HG03095 (cell line): ENCODE results near the gene LYPD6B.

Experiments used
- ATAC-seq: cut with Tn5 transposase; IDR thresholded peaks from one replicate; pipeline ENCODE4 v1.9.1; 2021; ENCODE audit warnings: moderate library complexity; ENCODE audit not compliant: unreplicated experiment

The LYPD6B gene

GRCh38 chr2:149155196-149155969 lies 116.9 kb downstream of the LYPD6B start:
- no peak for ATAC-seq

- ATAC-seq, result no peak
Measured at GRCh38 chr2:149155988-149156387, 117.5 kb downstream of the LYPD6B start.

- ATAC-seq, result no peak
Measured at GRCh38 chr2:149156971-149157740, 118.7 kb downstream of the LYPD6B start.

GRCh38 chr2:149158957-149159356 lies 120.5 kb downstream of the LYPD6B start:
- ATAC-seq, result no peak

GRCh38 chr2:149160195-149160594 lies 121.7 kb downstream of the LYPD6B start:
- ATAC-seq, result no peak

GRCh38 chr2:149160701-149161217 lies 122.3 kb downstream of the LYPD6B start:
- peak; percentile 98 for ATAC-seq

GRCh38 chr2:149161481-149162225 lies 123.2 kb downstream of the LYPD6B start:
- ATAC-seq, result no peak

- ATAC-seq, result no peak
Measured at GRCh38 chr2:149164296-149164695, 125.8 kb downstream of the LYPD6B start.

GRCh38 chr2:149164827-149165226 lies 126.3 kb downstream of the LYPD6B start:
- no peak for ATAC-seq

GRCh38 chr2:149167001-149167780 lies 128.7 kb downstream of the LYPD6B start:
- ATAC-seq, result no peak

GRCh38 chr2:149167941-149168340 lies 129.4 kb downstream of the LYPD6B start:
- no peak for ATAC-seq

GRCh38 chr2:149169656-149170055 lies 131.2 kb downstream of the LYPD6B start:
- ATAC-seq, result no peak

- ATAC-seq, result no peak
Measured at GRCh38 chr2:149170156-149170555, 131.7 kb downstream of the LYPD6B start.

- no peak for ATAC-seq
Measured at GRCh38 chr2:149170911-149171310, 132.4 kb downstream of the LYPD6B start.

- no peak for ATAC-seq
Measured at GRCh38 chr2:149173220-149173619, 134.7 kb downstream of the LYPD6B start.

- ATAC-seq, result no peak
Measured at GRCh38 chr2:149175956-149176355, 137.5 kb downstream of the LYPD6B start.

- no peak for ATAC-seq
Measured at GRCh38 chr2:149178612-149179011, 140.1 kb downstream of the LYPD6B start.

- no peak for ATAC-seq
Measured at GRCh38 chr2:149180226-149180875, 141.9 kb downstream of the LYPD6B start.

- no peak for ATAC-seq
Measured at GRCh38 chr2:149183187-149183586, 144.7 kb downstream of the LYPD6B start.

- no peak for ATAC-seq
Measured at GRCh38 chr2:149184991-149185390, 146.5 kb downstream of the LYPD6B start.
